Left forelimb (tissue), 1 donor: ENCODE measurements around the gene MECR.
"Not testable (repeated sequence)": the region's sequence is repeated elsewhere in the genome, so short reads cannot be mapped to it uniquely, and the experiment has no call there.

ENCODE experiments used
- DNase-seq: peaks from one replicate; pipeline ENCODE4 v3.0.0-alpha.2; 2018; ENCODE audit warnings: low spot score

Gene MECR

GRCh38 chr1:29235955-29236711, 5.4 kb upstream of the MECR start, which contains the start of gene PTPRU:
PTPRU (plus strand) TSS chr1:29236522; CDS start chr1:29236645, 123 bp downstream.
- peak; percentile 91 for DNase-seq

- not testable (repeated sequence) for DNase-seq
Observed at GRCh38 chr1:29234881-29235280, 4.1 kb upstream of the MECR start.

- DNase-seq = no peak
Observed at GRCh38 chr1:29234471-29234870, 3.7 kb upstream of the MECR start.

- no peak for DNase-seq
Observed at GRCh38 chr1:29233693-29234092, 3.0 kb upstream of the MECR start.

GRCh38 chr1:29232387-29232786, 1.7 kb upstream of the MECR start:
- DNase-seq = no peak

GRCh38 chr1:29230204-29230552, 556 bp downstream of the MECR start:
- DNase-seq = no peak

GRCh38 chr1:29227511-29227910, 3.2 kb downstream of the MECR start:
- no peak for DNase-seq

GRCh38 chr1:29225361-29225760, 5.4 kb downstream of the MECR start:
- no peak for DNase-seq

- DNase-seq = no peak
Observed at GRCh38 chr1:29224356-29224837, 6.3 kb downstream of the MECR start.

GRCh38 chr1:29223521-29223920, 7.2 kb downstream of the MECR start:
- no peak for DNase-seq

GRCh38 chr1:29222686-29223085, 8.0 kb downstream of the MECR start:
- no peak for DNase-seq

- not testable (repeated sequence) for DNase-seq
Observed at GRCh38 chr1:29222260-29222659, 8.5 kb downstream of the MECR start.

GRCh38 chr1:29221296-29221695, 9.4 kb downstream of the MECR start:
- no peak for DNase-seq

GRCh38 chr1:29218223-29218622, 12.5 kb downstream of the MECR start:
- no peak for DNase-seq

GRCh38 chr1:29217633-29218032, 13.1 kb downstream of the MECR start:
- no peak for DNase-seq

- DNase-seq = no peak
Observed at GRCh38 chr1:29213055-29213454, 17.7 kb downstream of the MECR start.

- no peak for DNase-seq
Observed at GRCh38 chr1:29211086-29212030, 19.4 kb downstream of the MECR start.

GRCh38 chr1:29210278-29211085, 20.3 kb downstream of the MECR start:
- no peak for DNase-seq

- DNase-seq = no peak
Observed at GRCh38 chr1:29209173-29209572, 21.6 kb downstream of the MECR start.

- no peak for DNase-seq
Observed at GRCh38 chr1:29208442-29208841, 22.3 kb downstream of the MECR start.

- peak; percentile 92 for DNase-seq
Observed at GRCh38 chr1:29202584-29203340, 28.0 kb downstream of the MECR start.
